ENCODE data around the gene TTLL10. TPM values are rescaled to one million over a fixed set of nuclear protein-coding genes. Genes with fewer than 3 reads are reported as not detected.

The TTLL10 gene
- total RNA-seq, 1 donor from 2014 or later, result not detected

DNA sequence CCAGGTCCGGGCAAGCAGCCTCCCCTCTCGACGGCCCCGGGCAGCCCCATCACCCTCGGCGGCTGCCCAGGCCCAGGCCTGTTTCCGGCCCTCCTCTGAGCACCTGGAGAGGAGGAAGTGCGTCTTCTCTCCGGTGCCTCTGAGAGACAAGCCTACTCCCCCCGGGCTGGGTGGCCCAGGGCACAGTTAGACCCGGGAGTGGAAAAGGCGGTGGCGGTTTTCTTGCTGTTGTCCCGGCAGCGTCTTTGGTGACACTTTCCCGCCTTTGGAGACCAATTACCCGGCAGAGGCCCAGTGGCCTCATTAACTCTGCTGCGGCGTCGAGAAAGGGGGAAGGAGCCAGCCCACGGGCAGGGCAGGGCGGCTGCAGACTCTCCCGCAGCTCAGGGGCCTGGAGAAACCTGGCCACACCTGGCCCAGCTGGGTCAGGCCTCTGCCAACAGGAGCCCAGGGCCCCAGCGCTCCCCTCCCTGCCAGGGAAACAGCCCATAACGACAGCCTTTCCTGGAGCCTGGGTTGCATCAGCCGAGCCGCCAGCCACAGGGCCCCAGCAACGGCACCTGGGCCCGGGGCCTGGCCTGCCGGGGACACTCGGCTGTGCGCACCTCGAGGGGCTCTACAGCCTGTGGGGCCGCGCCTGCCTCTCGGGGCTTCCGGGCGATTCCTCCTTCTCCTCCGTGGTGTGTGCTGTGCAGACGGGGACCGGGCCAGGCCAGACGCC, 29.4 kb upstream of the TTLL10 start:
- no peaks in the 10 kb centered on the region for H3K27me3 ChIP-seq
- ATAC-seq, result peak; percentile 74
- intact Hi-C loops (cut with DNase I), result no loop called here
- DNase-seq, result peak; percentile 81
- peak overlapping the region; percentile 65 for H3K27ac ChIP-seq
- TF ChIP-seq, protein P1, sequence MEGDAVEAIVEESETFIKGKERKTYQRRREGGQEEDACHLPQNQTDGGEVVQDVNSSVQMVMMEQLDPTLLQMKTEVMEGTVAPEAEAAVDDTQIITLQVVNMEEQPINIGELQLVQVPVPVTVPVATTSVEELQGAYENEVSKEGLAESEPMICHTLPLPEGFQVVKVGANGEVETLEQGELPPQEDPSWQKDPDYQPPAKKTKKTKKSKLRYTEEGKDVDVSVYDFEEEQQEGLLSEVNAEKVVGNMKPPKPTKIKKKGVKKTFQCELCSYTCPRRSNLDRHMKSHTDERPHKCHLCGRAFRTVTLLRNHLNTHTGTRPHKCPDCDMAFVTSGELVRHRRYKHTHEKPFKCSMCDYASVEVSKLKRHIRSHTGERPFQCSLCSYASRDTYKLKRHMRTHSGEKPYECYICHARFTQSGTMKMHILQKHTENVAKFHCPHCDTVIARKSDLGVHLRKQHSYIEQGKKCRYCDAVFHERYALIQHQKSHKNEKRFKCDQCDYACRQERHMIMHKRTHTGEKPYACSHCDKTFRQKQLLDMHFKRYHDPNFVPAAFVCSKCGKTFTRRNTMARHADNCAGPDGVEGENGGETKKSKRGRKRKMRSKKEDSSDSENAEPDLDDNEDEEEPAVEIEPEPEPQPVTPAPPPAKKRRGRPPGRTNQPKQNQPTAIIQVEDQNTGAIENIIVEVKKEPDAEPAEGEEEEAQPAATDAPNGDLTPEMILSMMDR (IDR thresholded peaks at IDR 0.05), result no peak
- no peaks in the 10 kb centered on the region for H3K4me1 ChIP-seq
- no peak overlapping the region for H3K4me3 ChIP-seq
- no peaks in the 10 kb centered on the region for H3K36me3 ChIP-seq
- H3K9me3 ChIP-seq, result no peaks in the 10 kb centered on the region

DNA sequence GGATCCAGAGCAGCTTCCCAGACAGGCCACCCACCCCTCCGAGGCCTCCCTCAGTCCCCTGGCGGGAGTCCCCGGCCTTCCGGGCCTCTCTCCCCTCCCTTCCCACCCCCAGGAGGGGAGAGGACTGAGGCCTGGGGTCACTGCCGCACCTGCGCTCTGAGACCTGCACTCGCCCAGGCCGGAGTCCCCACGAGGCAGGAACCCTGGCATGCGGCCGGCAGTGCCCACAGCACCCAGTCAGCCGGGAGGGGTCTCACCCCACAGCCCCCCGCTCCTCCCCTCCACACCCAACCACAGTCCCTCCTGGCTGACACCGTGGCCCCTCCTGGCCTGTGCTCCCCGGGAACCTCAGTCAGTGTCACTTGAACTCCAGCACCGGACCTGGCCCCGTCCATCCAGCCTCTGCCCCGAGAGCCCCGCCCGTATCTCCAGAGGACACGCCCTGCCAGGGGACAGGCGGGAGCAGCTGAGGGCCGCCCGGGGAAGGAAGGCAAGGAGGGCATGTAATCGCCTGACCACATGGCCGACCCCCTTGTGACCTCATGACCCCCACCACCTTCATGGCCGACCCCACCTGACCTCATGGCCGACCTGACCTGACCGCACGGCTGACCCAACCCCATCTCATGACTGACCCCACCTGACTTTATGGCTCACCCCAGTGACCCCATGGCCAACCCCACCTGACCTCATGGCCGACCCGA, 28.7 kb upstream of the TTLL10 start:
- intact Hi-C loops (cut with DNase I), result no loop called here
- H3K27me3 ChIP-seq, result no peaks in the 10 kb centered on the region
- H3K4me3 ChIP-seq, result no peak overlapping the region
- peak overlapping the region; percentile 65 for H3K27ac ChIP-seq
- TF ChIP-seq, protein P1 (IDR thresholded peaks at IDR 0.05), result no peak
- ATAC-seq (peak; percentile 2), DNase-seq (no peak)
- H3K36me3 ChIP-seq, result no peaks in the 10 kb centered on the region
- H3K4me1 ChIP-seq, result no peaks in the 10 kb centered on the region
- H3K9me3 ChIP-seq, result no peaks in the 10 kb centered on the region

DNA sequence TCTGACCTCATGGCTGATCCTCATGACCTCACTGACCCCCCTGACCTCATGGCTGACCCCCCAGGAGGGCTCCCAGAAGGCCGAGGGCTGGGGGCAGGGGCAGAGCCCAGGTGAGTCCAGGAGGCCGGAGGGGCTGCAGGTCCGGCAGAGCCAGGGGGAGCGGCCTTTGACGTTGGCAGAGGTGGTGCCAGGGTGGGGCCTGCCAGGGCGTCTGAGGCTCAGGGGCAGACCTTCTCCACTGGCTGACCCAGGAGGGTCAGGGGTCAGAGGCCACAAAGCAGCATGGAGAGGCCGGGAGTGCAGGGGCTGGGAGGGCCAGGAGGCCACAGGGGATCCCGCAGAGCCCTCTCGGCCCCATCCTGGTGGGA, 28.1 kb upstream of the TTLL10 start:
- DNase-seq, result no peak
- intact Hi-C loops (cut with DNase I), result no loop called here
- Histone ChIP-seq H3K27me3 (no peaks in the 10 kb centered on the region), H3K4me3 (no peak overlapping the region), H3K27ac (no peak overlapping the region), H3K36me3 (no peaks in the 10 kb centered on the region), H3K4me1 (no peaks in the 10 kb centered on the region), H3K9me3 (no peaks in the 10 kb centered on the region)
- no peak for ATAC-seq
- TF ChIP-seq, protein P1 (IDR thresholded peaks at IDR 0.05), result no peak

DNA sequence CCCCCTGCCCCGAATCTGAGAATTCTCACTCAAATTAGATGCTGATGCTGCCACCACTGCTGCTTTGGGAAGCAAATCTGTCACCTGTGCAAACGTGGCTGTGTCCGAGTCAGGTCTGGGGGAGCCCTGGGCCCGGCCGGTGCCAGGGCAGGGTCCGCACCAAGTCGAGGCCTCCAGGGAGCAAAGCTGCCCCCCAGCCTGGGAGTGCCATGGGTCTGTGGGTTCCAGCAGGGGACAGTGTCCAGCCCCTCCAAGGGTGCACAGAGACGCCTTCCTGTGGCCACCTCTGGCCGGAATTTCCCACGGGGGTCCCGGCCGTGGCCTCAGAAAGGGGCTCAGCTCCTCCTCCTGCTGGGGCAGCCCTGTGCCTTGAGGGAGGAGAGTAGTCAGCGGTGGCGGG, 27.7 kb upstream of the TTLL10 start:
- no peaks in the 10 kb centered on the region for H3K27me3 ChIP-seq
- DNase-seq, result no peak
- intact Hi-C loops (cut with DNase I), result no loop called here
- no peaks in the 10 kb centered on the region for H3K4me1 ChIP-seq
- TF ChIP-seq, protein P1 (IDR thresholded peaks at IDR 0.05), result no peak
- H3K27ac ChIP-seq, result no peak overlapping the region
- H3K4me3 ChIP-seq, result no peak overlapping the region
- no peaks in the 10 kb centered on the region for H3K36me3 ChIP-seq
- H3K9me3 ChIP-seq, result no peaks in the 10 kb centered on the region
- no peak for ATAC-seq

DNA sequence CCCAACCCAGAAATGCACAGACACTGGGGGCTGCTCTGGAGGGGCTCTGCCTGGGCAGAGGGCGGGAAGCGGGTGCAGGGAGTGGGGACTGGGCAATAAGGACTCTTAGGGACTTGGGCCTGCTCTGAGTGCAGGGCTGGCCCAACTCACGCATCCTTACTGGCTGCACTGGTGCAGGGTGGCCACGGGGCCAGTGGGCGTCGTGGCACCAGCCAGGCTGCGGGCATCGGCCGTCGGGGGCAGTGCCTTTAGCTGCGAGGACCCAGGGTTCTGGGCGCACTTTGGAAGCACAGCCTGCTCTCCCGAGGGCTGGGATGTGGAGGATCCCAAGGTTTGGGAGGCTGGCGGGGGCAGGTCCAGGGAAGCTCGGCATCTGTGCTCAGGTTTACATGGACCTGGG, 27.1 kb upstream of the TTLL10 start:
- ATAC-seq (no peak), DNase-seq (no peak)
- no peaks in the 10 kb centered on the region for H3K27me3 ChIP-seq
- no peaks in the 10 kb centered on the region for H3K9me3 ChIP-seq
- no peaks in the 10 kb centered on the region for H3K36me3 ChIP-seq
- intact Hi-C loops (cut with DNase I), result no loop called here
- no peaks in the 10 kb centered on the region for H3K4me1 ChIP-seq
- no peak overlapping the region for H3K4me3 ChIP-seq
- no peak overlapping the region for H3K27ac ChIP-seq
- TF ChIP-seq, protein P1 (IDR thresholded peaks at IDR 0.05), result no peak
